OCI-LY1 (cell line): ENCODE data around the gene HORMAD1.

Experiments
- EZH2 ChIP-seq: fragments of 200-600 bp; sonication (generic), shearing (Covaris generic); IDR thresholded peaks from 2 replicates; pipeline ENCODE4 v1.8.0; 2017; ENCODE audit warnings: borderline replicate concordance, mixed run types, mild to moderate bottlenecking, antibody characterized with exemption, low read length, moderate library complexity, mixed read lengths
- TF ChIP-seq, protein P1 (sequence below): fragments of 200-600 bp; sonication (generic), shearing (Covaris generic); IDR thresholded peaks from 2 replicates; pipeline ENCODE4 v1.5.1; 2017; ENCODE audit warnings: mild to moderate bottlenecking, antibody characterized with exemption, low read length, moderate library complexity, mixed read lengths

- TF ChIP-seq, protein P1, sequence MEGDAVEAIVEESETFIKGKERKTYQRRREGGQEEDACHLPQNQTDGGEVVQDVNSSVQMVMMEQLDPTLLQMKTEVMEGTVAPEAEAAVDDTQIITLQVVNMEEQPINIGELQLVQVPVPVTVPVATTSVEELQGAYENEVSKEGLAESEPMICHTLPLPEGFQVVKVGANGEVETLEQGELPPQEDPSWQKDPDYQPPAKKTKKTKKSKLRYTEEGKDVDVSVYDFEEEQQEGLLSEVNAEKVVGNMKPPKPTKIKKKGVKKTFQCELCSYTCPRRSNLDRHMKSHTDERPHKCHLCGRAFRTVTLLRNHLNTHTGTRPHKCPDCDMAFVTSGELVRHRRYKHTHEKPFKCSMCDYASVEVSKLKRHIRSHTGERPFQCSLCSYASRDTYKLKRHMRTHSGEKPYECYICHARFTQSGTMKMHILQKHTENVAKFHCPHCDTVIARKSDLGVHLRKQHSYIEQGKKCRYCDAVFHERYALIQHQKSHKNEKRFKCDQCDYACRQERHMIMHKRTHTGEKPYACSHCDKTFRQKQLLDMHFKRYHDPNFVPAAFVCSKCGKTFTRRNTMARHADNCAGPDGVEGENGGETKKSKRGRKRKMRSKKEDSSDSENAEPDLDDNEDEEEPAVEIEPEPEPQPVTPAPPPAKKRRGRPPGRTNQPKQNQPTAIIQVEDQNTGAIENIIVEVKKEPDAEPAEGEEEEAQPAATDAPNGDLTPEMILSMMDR = no peak
- no peak for TF ChIP-seq EZH2
These were observed 71.1 kb downstream of the HORMAD1 start for GRCh38 chr1:150649441-150650075.
